Measurements from ENCODE around the gene TP53TG5. TPM values are rescaled to one million over a fixed set of nuclear protein-coding genes. Genes with fewer than 3 reads are reported as not detected.

Gene TP53TG5
- total and polyA plus RNA-seq, 2 of the 8 experiments (the other 6 are each of a cell fraction or from before 2014, with no cell fraction given): not detected

DNA sequence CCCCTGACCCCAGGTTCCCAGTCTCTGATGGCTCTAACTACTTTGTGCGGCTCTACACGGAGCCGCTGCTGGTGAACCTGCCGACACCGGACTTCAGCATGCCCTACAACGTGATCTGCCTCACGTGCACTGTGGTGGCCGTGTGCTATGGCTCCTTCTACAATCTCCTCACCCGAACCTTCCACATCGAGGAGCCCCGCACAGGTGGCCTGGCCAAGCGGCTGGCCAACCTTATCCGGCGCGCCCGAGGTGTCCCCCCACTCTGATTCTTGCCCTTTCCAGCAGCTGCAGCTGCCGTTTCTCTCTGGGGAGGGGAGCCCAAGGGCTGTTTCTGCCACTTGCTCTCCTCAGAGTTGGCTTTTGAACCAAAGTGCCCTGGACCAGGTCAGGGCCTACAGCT, 47.4 kb upstream of the TP53TG5 start:
- Histone ChIP-seq H2BK20ac (ENCODE audit: low read length) (no peak overlapping the region), H3K4ac (replicated peaks; ENCODE audit: insufficient read length, low read depth, low read length) (no peak overlapping the region), H2AK5ac (ENCODE audit: low read depth, low read length) (no peak overlapping the region), H3K27me3 (replicated peaks in 1 of 4; ENCODE audit: control insufficient read depth in 3 of 4, extremely low read depth in 1 of 4, insufficient read depth in 3 of 4, low read length in 3 of 4) (no peaks in the 10 kb centered on the region), H4K5ac (ENCODE audit: insufficient read length, low read depth, low read length) (no peak overlapping the region), H2BK12ac (ENCODE audit: low read depth, low read length) (no peak overlapping the region), H3K56ac (replicated peaks; ENCODE audit: insufficient read length, low read depth, low read length) (no peak overlapping the region), H4K91ac (replicated peaks; ENCODE audit: insufficient read length, low read length) (no peak overlapping the region), H3K4me2 (ENCODE audit: insufficient read depth in 1 of 2, low read depth in 2 of 2, low read length in 2 of 2) (no peak overlapping the region), H3K27ac (ENCODE audit: low read depth, low read length) (no peak overlapping the region), H3K79me1 (ENCODE audit: low read depth, low read length) (no peaks in the 10 kb centered on the region), H4K8ac (ENCODE audit: extremely low read depth, insufficient read depth, low read length) (no peak overlapping the region; the same call in 1 of the 2 replicates), H3K18ac (ENCODE audit: extremely low read depth, low read length) (no peak overlapping the region), H2AFZ (ENCODE audit: low read length) (no peak overlapping the region), H3K23ac (ENCODE audit: insufficient read length) (no peak overlapping the region), H3K9me3 (ENCODE audit: insufficient read depth in 2 of 2, low read depth in 1 of 2, low read length in 1 of 2) (no peaks in the 10 kb centered on the region), H2BK120ac (replicated peaks; ENCODE audit: low read depth, low read length) (no peak overlapping the region), H3K9ac (replicated peaks in 1 of 4; ENCODE audit: extremely low read depth in 1 of 4, low read depth in 3 of 4, low read length in 3 of 4) (no peak overlapping the region), H3K4me1 (replicated peaks in 1 of 4; ENCODE audit: control insufficient read depth in 3 of 4, insufficient read depth in 4 of 4, low read length in 3 of 4) (no peaks in the 10 kb centered on the region), H3K23me2 (ENCODE audit: low read depth, low read length) (no peaks in the 10 kb centered on the region; the same call in 1 of the 2 replicates), H3K36me3 (ENCODE audit: control insufficient read depth in 2 of 4, insufficient read depth in 4 of 4, low read length in 3 of 4) (peaks cover 11 to 32% (median 19%) of the 10 kb centered on the region in 4 experiments; a peak in 7 of 8 replicates), H3K14ac (ENCODE audit: insufficient read length) (no peak overlapping the region), H3K4me3 (ENCODE audit: extremely low read depth in 1 of 4, insufficient read depth in 2 of 4, low read depth in 3 of 4, low read length in 4 of 4) (no peak overlapping the region), H4K20me1 (replicated peaks in 1 of 2; ENCODE audit: control insufficient read depth in 1 of 2, insufficient read depth in 2 of 2, low read length in 2 of 2) (peaks cover 2 to 3% of the 10 kb centered on the region in 2 experiments), H2BK5ac (ENCODE audit: low read depth, low read length) (no peak overlapping the region), H3K79me2 (ENCODE audit: control insufficient read depth in 1 of 2, insufficient read depth in 2 of 2, low read length in 2 of 2) (no peaks in the 10 kb centered on the region), H2BK15ac (ENCODE audit: low read length) (no peak overlapping the region)
- no peak for FAIRE-seq
- WGBS, 2 experiments (ENCODE audit: extremely low coverage in 1 of 2, insufficient coverage in 1 of 2, insufficient read length in 1 of 2, insufficient replicate concordance in 2 of 2, low coverage in 1 of 2, low lambda C conversion rate in 2 of 2, missing lambda C conversion rate in 1 of 2): 93% methylated on average over 17 of the region's 17 CpGs; no CpG with 5 or more reads in 1 of the 2 experiments
- POLR2A ChIA-PET (ENCODE audit: partially characterized antibody): interaction anchor here (0.9 to 2.1 kb wide), 3 partner anchors 8 to 109 kb away, joined by 3 to 6 read pairs (median 4); no protein-coding TSS in a partner anchor
- CTCF ChIA-PET (ENCODE audit: partially characterized antibody): interaction anchor here (1.0 to 1.2 kb wide), 3 partner anchors 52 to 107 kb away, joined by 3 to 4 read pairs (median 3); no protein-coding TSS in a partner anchor
- TF ChIP-seq KDM5A (IDR thresholded peaks at IDR 0.05; ENCODE audit: low read length) (no peak), TEAD4 (IDR thresholded peaks at IDR 0.05; ENCODE audit: low read depth, low read length) (no peak), CBX5 (IDR thresholded peaks at IDR 0.05; ENCODE audit: low read depth, low read length) (no peak), POLR2A (IDR thresholded peaks at IDR 0.05; ENCODE audit: control extremely low read depth in 1 of 2, low read depth in 2 of 2, low read length in 2 of 2) (no peak), HDAC6 (IDR thresholded peaks at IDR 0.05; ENCODE audit: low read depth, low read length) (no peak), SIRT6 (IDR thresholded peaks at IDR 0.05; ENCODE audit: low read length) (no peak), SIN3A (conservative IDR thresholded peaks at IDR 0.05 in 1 of 2, IDR thresholded peaks at IDR 0.05 in 1 of 2; ENCODE audit: low read depth in 1 of 2, low read length in 2 of 2) (no peak), ASH2L (IDR thresholded peaks at IDR 0.05; ENCODE audit: low read length) (no peak), BACH1 (IDR thresholded peaks at IDR 0.05; ENCODE audit: low read length) (no peak)
- DNase-seq (ENCODE audit: low read depth in 1 of 2, low spot score in 2 of 2): no peak

Measured in H1 (cell line).